ENCODE results near the gene CAMTA1. TPM values are rescaled to one million over a fixed set of nuclear protein-coding genes. Genes with fewer than 3 reads are reported as not detected.
"Not testable (repeated sequence)": the region's sequence is repeated elsewhere in the genome, so short reads cannot be mapped to it uniquely, and the experiment has no call there.

CAMTA1 gene
- total RNA-seq, 6 donors from 2014 or later, result 38.8 to 74.0 (median 46.1) TPM

- H3K9me3 ChIP-seq, result no peaks in the 10 kb centered on the region
- ATAC-seq (ENCODE audit: low FRiP score in 2 of 2) (no peak), DNase-seq (no peak)
- H3K27ac ChIP-seq, result no peak overlapping the region
- no peaks in the 10 kb centered on the region for H3K27me3 ChIP-seq
- H3K4me1 ChIP-seq, result peaks cover 14 to 40% (median 27%) of the 10 kb centered on the region in 4 donors
- 95 to 97% methylated on average over 8 of the region's 8 CpGs for WGBS, 2 donors
- no peak overlapping the region for H3K4me3 ChIP-seq
- TF ChIP-seq EP300 (IDR thresholded peaks at IDR 0.05) (no peak), POLR2A (IDR thresholded peaks at IDR 0.05) (no peak), CTCF (IDR thresholded peaks at IDR 0.05) (no peak), POLR2AphosphoS5 (IDR thresholded peaks at IDR 0.05) (no peak)
- H3K36me3 ChIP-seq, result no peaks in the 10 kb centered on the region
Observed at GRCh38 chr1:6802893-6803292, 17.6 kb downstream of the CAMTA1 start.

GRCh38 chr1:6803357-6803756 is 18.1 kb downstream of the CAMTA1 start:
- Histone ChIP-seq H3K4me1 (peaks cover 14 to 45% (median 27%) of the 10 kb centered on the region in 4 donors), H3K27ac (no peak overlapping the region), H3K27me3 (no peaks in the 10 kb centered on the region), H3K9me3 (no peaks in the 10 kb centered on the region), H3K4me3 (no peak overlapping the region), H3K36me3 (no peaks in the 10 kb centered on the region)
- TF ChIP-seq POLR2AphosphoS5 (IDR thresholded peaks at IDR 0.05), result no peak
- TF ChIP-seq CTCF (IDR thresholded peaks at IDR 0.05), result no peak
- TF ChIP-seq POLR2A (IDR thresholded peaks at IDR 0.05), result no peak
- no peak for TF ChIP-seq EP300 (IDR thresholded peaks at IDR 0.05)
- DNase-seq, result no peak
- 88 to 90% methylated on average over 2 of the region's 2 CpGs for WGBS, 2 donors
- ATAC-seq (ENCODE audit: low FRiP score in 2 of 2), result no peak

GRCh38 chr1:6805004-6805416 is 19.8 kb downstream of the CAMTA1 start:
- Histone ChIP-seq H3K36me3 (no peaks in the 10 kb centered on the region), H3K9me3 (no peaks in the 10 kb centered on the region), H3K4me3 (no peak overlapping the region), H3K27me3 (no peaks in the 10 kb centered on the region), H3K27ac (no peak overlapping the region), H3K4me1 (peaks cover 14 to 35% (median 25%) of the 10 kb centered on the region in 4 donors)
- DNase-seq (no peak), ATAC-seq (ENCODE audit: low FRiP score in 2 of 2) (no peak)
- TF ChIP-seq CTCF (IDR thresholded peaks at IDR 0.05) (no peak), EP300 (IDR thresholded peaks at IDR 0.05) (no peak), POLR2A (IDR thresholded peaks at IDR 0.05) (no peak), POLR2AphosphoS5 (IDR thresholded peaks at IDR 0.05) (no peak)
- 73 to 90% methylated on average over 1 of the region's 1 CpG for WGBS, 2 donors

- 72 to 77% methylated on average over 3 of the region's 3 CpGs for WGBS, 2 donors
- H3K36me3 ChIP-seq, result no peaks in the 10 kb centered on the region
- TF ChIP-seq POLR2A (IDR thresholded peaks at IDR 0.05), result no peak
- no peak for TF ChIP-seq CTCF (IDR thresholded peaks at IDR 0.05)
- TF ChIP-seq EP300 (IDR thresholded peaks at IDR 0.05), result no peak
- TF ChIP-seq POLR2AphosphoS5 (IDR thresholded peaks at IDR 0.05), result no peak
- peaks cover 0 to 11% (median 1%) of the 10 kb centered on the region in 4 donors for H3K4me1 ChIP-seq
- H3K27ac ChIP-seq, result no peak overlapping the region
- DNase-seq, result no peak
- H3K27me3 ChIP-seq, result no peaks in the 10 kb centered on the region
- ATAC-seq (ENCODE audit: low FRiP score in 2 of 2), result no peak
- no peak overlapping the region for H3K4me3 ChIP-seq
- H3K9me3 ChIP-seq, result no peaks in the 10 kb centered on the region
Observed at GRCh38 chr1:6807782-6808181, 22.5 kb downstream of the CAMTA1 start.

- Histone ChIP-seq H3K36me3 (no peaks in the 10 kb centered on the region), H3K4me1 (peaks cover 0 to 11% (median 1%) of the 10 kb centered on the region in 4 donors), H3K4me3 (no peak overlapping the region), H3K27me3 (no peaks in the 10 kb centered on the region), H3K27ac (no peak overlapping the region), H3K9me3 (no peaks in the 10 kb centered on the region)
- no peak for ATAC-seq (ENCODE audit: low FRiP score in 2 of 2)
- WGBS, 2 donors, result 94% methylated on average over 2 of the region's 2 CpGs
- DNase-seq, result no peak
- TF ChIP-seq CTCF (IDR thresholded peaks at IDR 0.05), result no peak
- no peak for TF ChIP-seq POLR2A (IDR thresholded peaks at IDR 0.05)
- no peak for TF ChIP-seq POLR2AphosphoS5 (IDR thresholded peaks at IDR 0.05)
- TF ChIP-seq EP300 (IDR thresholded peaks at IDR 0.05), result no peak
Observed at GRCh38 chr1:6809461-6809860, 24.2 kb downstream of the CAMTA1 start.

GRCh38 chr1:6810146-6810734 is 25.0 kb downstream of the CAMTA1 start:
- ATAC-seq (ENCODE audit: low FRiP score in 2 of 2); DNase-seq: not testable (repeated sequence)

More at GRCh38 chr1:6810146-6810734, 25.0 kb downstream of the CAMTA1 start:
- H3K9me3 ChIP-seq, H3K36me3 ChIP-seq, H3K27ac ChIP-seq, H3K27me3 ChIP-seq, H3K4me3 ChIP-seq: not testable (repeated sequence)
- 95 to 96% methylated on average over 15 of the region's 15 CpGs for WGBS, 2 donors
- H3K4me1 ChIP-seq, result peaks cover 0 to 11% (median 1%) of the 10 kb centered on the region in 4 donors

All from upper lobe of left lung (tissue), 6 donors.